Astrocyte (in vitro differentiated cells and primary cell): ENCODE measurements around the gene CYRIA. TPM values are rescaled to one million over a fixed set of nuclear protein-coding genes. Genes with fewer than 3 reads are reported as not detected.

ENCODE experiments used
- DNase-seq: peaks from one replicate; pipeline ENCODE4 v3.0.0-alpha.2; 2010; ENCODE audit warnings: low read depth
- FAIRE-seq: peaks from 2 replicates; lab custom pipeline; 2011; peaks lifted over from hg19 to GRCh38; lab: Jason Lieb, UNC
- H2AFZ ChIP-seq: 2 replicates; pipeline ENCODE4 v1.6.0; 2012; ENCODE audit warnings: low read depth, low read length, inconsistent platforms
- H3K27ac ChIP-seq: 2 replicates; pipeline ENCODE4 v1.5.1; 2011; ENCODE audit warnings: low read depth, low read length, inconsistent platforms
- H3K27me3 ChIP-seq: 2 replicates; pipeline ENCODE4 v1.6.0; 2011; ENCODE audit warnings: low read length, inconsistent platforms; ENCODE audit not compliant: insufficient read depth
- H3K36me3 ChIP-seq: 2 replicates; pipeline ENCODE4 v1.5.1; 2011; ENCODE audit warnings: low read length, inconsistent platforms; ENCODE audit not compliant: insufficient read depth
- H3K4me1 ChIP-seq: 2 replicates; pipeline ENCODE4 v1.5.1; 2011; ENCODE audit warnings: low read length, inconsistent platforms; ENCODE audit not compliant: insufficient read depth
- H3K4me2 ChIP-seq: 2 replicates; pipeline ENCODE4 v1.6.0; 2012; ENCODE audit warnings: low read length, inconsistent platforms
- H3K4me3 ChIP-seq: 2 replicates; pipeline ENCODE4 v1.5.1; 2011; ENCODE audit warnings: low read depth, mild to moderate bottlenecking, low read length, inconsistent platforms; ENCODE audit not compliant: insufficient read depth
- H3K79me2 ChIP-seq: 2 replicates; pipeline ENCODE4 v1.6.0; 2012; ENCODE audit warnings: mild to moderate bottlenecking, low read length, inconsistent platforms; ENCODE audit not compliant: insufficient read depth
- H3K9ac ChIP-seq: 2 replicates; pipeline ENCODE4 v1.6.0; 2012; ENCODE audit warnings: mild to moderate bottlenecking, low read length, inconsistent platforms
- H3K9me3 ChIP-seq: 2 replicates; pipeline ENCODE4 v1.5.1; 2012; ENCODE audit warnings: low read depth, mild to moderate bottlenecking, low read length, inconsistent platforms; ENCODE audit not compliant: insufficient read depth
- H4K20me1 ChIP-seq: 2 replicates; pipeline ENCODE4 v1.6.0; 2012; ENCODE audit warnings: low read length, inconsistent platforms; ENCODE audit not compliant: insufficient read depth
- H3K27ac Mint-ChIP-seq: one replicate; pipeline ENCODE4 v1.8.0; 2021; ENCODE audit warnings: mild to moderate bottlenecking, mixed read lengths; ENCODE audit not compliant: unreplicated experiment
- H3K27me3 Mint-ChIP-seq: one replicate; pipeline ENCODE4 v1.8.0; 2021; ENCODE audit warnings: low read depth, mixed read lengths; ENCODE audit not compliant: unreplicated experiment
- H3K36me3 Mint-ChIP-seq: one replicate; pipeline ENCODE4 v1.8.0; 2021; ENCODE audit warnings: low read depth, mixed read lengths; ENCODE audit not compliant: unreplicated experiment
- H3K4me1 Mint-ChIP-seq: one replicate; pipeline ENCODE4 v1.8.0; 2021; ENCODE audit warnings: low read depth, mixed read lengths; ENCODE audit not compliant: unreplicated experiment
- H3K4me3 Mint-ChIP-seq: one replicate; pipeline ENCODE4 v1.8.0; 2021; ENCODE audit warnings: mild to moderate bottlenecking, moderate library complexity, mixed read lengths; ENCODE audit not compliant: unreplicated experiment
- H3K9me3 Mint-ChIP-seq: one replicate; pipeline ENCODE4 v1.8.0; 2021; ENCODE audit warnings: mild to moderate bottlenecking, mixed read lengths; ENCODE audit not compliant: unreplicated experiment
- CTCF ChIP-seq: IDR thresholded peaks from 2 replicates; pipeline ENCODE4 v1.5.1; 2011; ENCODE audit warnings: low read depth, mild to moderate bottlenecking, inconsistent platforms, low read length, moderate library complexity; ENCODE audit not compliant: insufficient read depth
- EZH2 ChIP-seq: IDR thresholded peaks from 2 replicates; pipeline ENCODE4 v1.6.1; 2012; ENCODE audit warnings: mild to moderate bottlenecking, low read length, inconsistent platforms; ENCODE audit not compliant: insufficient read depth
- total RNA-seq: library from RNA; stranded (reverse); gene quantifications from 2 replicates; pipeline ENCODE4 v1.2.1, GENCODE V29; 2021

The CYRIA gene
- total RNA-seq, 1 donor from 2014 or later = 4.9 TPM

GRCh38 chr2:16663121-16663905 is 2.3 kb downstream of the CYRIA start:
- no peaks in the 10 kb centered on the region for H3K36me3 ChIP-seq
- FAIRE-seq = no peak
- Mint-ChIP-seq H3K27ac (no peak overlapping the region), H3K27me3 (peaks cover 26% of the 10 kb centered on the region), H3K4me1 (peaks cover 20% of the 10 kb centered on the region), H3K4me3 (no peak overlapping the region), H3K36me3 (peaks cover 3% of the 10 kb centered on the region), H3K9me3 (no peaks in the 10 kb centered on the region)
- no peak overlapping the region for H3K4me3 ChIP-seq
- peaks cover 3% of the 10 kb centered on the region for H3K27me3 ChIP-seq
- peak overlapping the region; percentile 94 for H3K4me2 ChIP-seq
- TF ChIP-seq CTCF (no peak), EZH2 (no peak)
- peaks cover 16% of the 10 kb centered on the region for H3K4me1 ChIP-seq
- H2AFZ ChIP-seq = no peak overlapping the region
- no peaks in the 10 kb centered on the region for H3K79me2 ChIP-seq
- H4K20me1 ChIP-seq = peaks cover 5% of the 10 kb centered on the region
- no peak overlapping the region for H3K27ac ChIP-seq
- H3K9me3 ChIP-seq = no peaks in the 10 kb centered on the region
- DNase-seq = no peak
- H3K9ac ChIP-seq = no peak overlapping the region

GRCh38 chr2:16661936-16662839 is 3.4 kb downstream of the CYRIA start:
- FAIRE-seq (no peak), DNase-seq (peak; percentile 54)
- no peak for TF ChIP-seq EZH2
- no peak for TF ChIP-seq CTCF
- no peaks in the 10 kb centered on the region for H3K9me3 ChIP-seq
- H3K9me3 Mint-ChIP-seq = no peaks in the 10 kb centered on the region
- H3K9ac ChIP-seq = no peak overlapping the region
- no peak overlapping the region for H3K27ac Mint-ChIP-seq
- peaks cover 16% of the 10 kb centered on the region for H3K4me1 ChIP-seq
- peaks cover 3% of the 10 kb centered on the region for H3K36me3 Mint-ChIP-seq
- H3K27me3 ChIP-seq = peaks cover 3% of the 10 kb centered on the region
- peaks cover 5% of the 10 kb centered on the region for H4K20me1 ChIP-seq
- H3K79me2 ChIP-seq = no peaks in the 10 kb centered on the region
- H3K4me3 Mint-ChIP-seq = no peak overlapping the region
- H3K4me2 ChIP-seq = peak overlapping the region; percentile 8
- H3K4me3 ChIP-seq = no peak overlapping the region
- peaks cover 20% of the 10 kb centered on the region for H3K4me1 Mint-ChIP-seq
- H3K27ac ChIP-seq = no peak overlapping the region
- no peaks in the 10 kb centered on the region for H3K36me3 ChIP-seq
- H3K27me3 Mint-ChIP-seq = peaks cover 26% of the 10 kb centered on the region
- H2AFZ ChIP-seq = no peak overlapping the region
